Cardiac ventricle fibroblast (primary cell): ENCODE data around the gene POM121L12. TPM values are rescaled to one million over a fixed set of nuclear protein-coding genes. Genes with fewer than 3 reads are reported as not detected.

Experiments
- total RNA-seq: library from RNA; depleted of rRNA; stranded (reverse); fragments of >200 nt; gene quantifications from 2 replicates; pipeline ENCODE4 v1.2.3, GENCODE V29; 2015

The POM121L12 gene
- not detected in 2 replicates for total RNA-seq

DNA sequence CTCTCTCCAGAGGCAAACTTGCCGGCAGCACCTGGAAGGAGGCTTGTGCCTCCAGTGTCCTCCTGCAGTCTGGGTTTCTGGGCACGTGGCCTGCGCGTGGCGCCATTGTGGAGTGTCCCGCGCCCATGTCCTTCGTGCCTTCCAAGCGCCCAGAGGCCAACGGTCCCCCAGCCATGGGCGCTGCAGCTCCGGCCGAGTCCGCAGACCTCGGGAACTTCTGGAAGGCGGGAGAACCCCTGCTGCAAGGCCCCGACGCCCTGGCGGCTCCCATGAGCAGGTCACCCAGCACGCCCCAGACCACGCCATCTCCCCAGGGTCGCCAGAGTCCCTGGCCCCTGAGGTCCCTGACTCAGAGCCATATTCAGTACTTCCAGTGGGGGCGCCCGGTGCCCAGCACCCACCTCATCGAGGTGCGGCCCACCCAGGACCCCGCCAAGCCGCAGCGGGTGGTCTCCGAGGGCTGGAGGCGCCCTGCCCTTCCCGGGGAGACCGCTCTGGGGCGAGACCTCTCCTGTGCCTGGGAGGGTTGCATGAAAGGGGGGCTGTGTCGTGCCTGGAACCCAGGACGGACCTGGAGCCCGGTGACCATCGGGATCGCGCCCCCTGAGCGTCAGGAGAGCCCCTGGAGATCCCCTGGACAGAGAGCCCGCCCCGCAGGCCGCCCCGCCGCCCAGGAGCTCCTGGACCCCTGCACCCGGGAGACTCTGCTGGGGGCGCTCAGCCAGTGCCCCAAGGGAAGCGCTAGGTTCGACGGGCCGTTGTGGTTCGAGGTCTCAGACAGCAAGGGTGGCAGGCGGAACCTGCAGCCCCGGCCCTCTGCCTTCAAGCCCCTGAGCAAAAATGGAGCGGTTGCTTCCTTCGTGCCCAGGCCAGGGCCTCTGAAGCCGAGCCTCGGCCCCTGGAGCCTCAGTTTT, at the start of gene POM121L12:
Gene POM121L12, plus strand, starts transcription at position 135 of the 914 bp plus-strand sequence. Its CDS starts 39 bp downstream, at position 174.

